Measurements from ENCODE around the gene CNKSR2.

DNA sequence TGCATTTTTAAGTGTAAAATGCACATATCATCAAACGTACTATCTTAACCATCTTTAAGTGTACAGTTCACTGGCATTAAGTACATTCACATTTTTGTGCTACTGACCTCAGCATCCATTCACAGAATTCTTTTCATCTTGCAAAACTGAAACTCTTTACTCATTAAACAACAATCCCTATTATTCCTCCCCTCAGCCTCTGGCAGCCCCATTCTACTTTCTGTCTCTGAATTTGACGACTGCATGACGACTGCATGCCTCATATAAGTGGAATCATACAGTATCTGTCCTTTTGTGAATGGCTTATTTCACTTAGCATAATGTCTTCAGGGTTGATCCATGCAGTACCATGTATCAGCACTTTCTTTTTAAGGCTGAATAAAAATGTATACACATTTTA lies 38.7 kb downstream of the CNKSR2 start:
- TF ChIP-seq MAFK (conservative IDR thresholded peaks at IDR 0.05 in 1 of 2, IDR thresholded peaks at IDR 0.05 in 1 of 2; ENCODE audit: low read length in 2 of 2), result no peak
- TF ChIP-seq FOXJ3 (CRISPR knock-in tag; IDR thresholded peaks at IDR 0.05; ENCODE audit: borderline replicate concordance), result no peak
- TF ChIP-seq, protein P1, sequence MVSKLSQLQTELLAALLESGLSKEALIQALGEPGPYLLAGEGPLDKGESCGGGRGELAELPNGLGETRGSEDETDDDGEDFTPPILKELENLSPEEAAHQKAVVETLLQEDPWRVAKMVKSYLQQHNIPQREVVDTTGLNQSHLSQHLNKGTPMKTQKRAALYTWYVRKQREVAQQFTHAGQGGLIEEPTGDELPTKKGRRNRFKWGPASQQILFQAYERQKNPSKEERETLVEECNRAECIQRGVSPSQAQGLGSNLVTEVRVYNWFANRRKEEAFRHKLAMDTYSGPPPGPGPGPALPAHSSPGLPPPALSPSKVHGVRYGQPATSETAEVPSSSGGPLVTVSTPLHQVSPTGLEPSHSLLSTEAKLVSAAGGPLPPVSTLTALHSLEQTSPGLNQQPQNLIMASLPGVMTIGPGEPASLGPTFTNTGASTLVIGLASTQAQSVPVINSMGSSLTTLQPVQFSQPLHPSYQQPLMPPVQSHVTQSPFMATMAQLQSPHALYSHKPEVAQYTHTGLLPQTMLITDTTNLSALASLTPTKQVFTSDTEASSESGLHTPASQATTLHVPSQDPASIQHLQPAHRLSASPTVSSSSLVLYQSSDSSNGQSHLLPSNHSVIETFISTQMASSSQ (IDR thresholded peaks at IDR 0.05; ENCODE audit: low read depth), result no peak
- TF ChIP-seq, protein P1 (CRISPR knock-in tag; IDR thresholded peaks at IDR 0.05; ENCODE audit: borderline replicate concordance), result no peak
- no peak for TF ChIP-seq TCF7 (IDR thresholded peaks at IDR 0.05; ENCODE audit: low read depth)
- no peak for TF ChIP-seq TCF7L2 (IDR thresholded peaks at IDR 0.05; ENCODE audit: low read depth, low read length)

Measured in HepG2 (cell line).